GM12872 (cell line): ENCODE results near the gene SLC25A30.

ENCODE experiments used
- CTCF ChIP-seq: IDR thresholded peaks from 3 replicates; pipeline ENCODE4 v1.5.1; 2011; ENCODE audit warnings: low read depth, mild to moderate bottlenecking, low read length, moderate library complexity; ENCODE audit not compliant: insufficient read depth

SLC25A30 gene

GRCh38 chr13:45384474-45385174, 33.5 kb downstream of the SLC25A30 start:
- TF ChIP-seq CTCF: no peak

GRCh38 chr13:45381196-45381595, 37.0 kb downstream of the SLC25A30 start:
- TF ChIP-seq CTCF: no peak

- no peak for TF ChIP-seq CTCF
These were observed 43.3 kb downstream of the SLC25A30 start for GRCh38 chr13:45374917-45375316.

GRCh38 chr13:45373162-45373547, 45.0 kb downstream of the SLC25A30 start:
- no peak for TF ChIP-seq CTCF

GRCh38 chr13:45372189-45373161, 45.7 kb downstream of the SLC25A30 start:
- TF ChIP-seq CTCF: no peak

- peak; percentile 93 for TF ChIP-seq CTCF
These were observed 47.2 kb downstream of the SLC25A30 start for GRCh38 chr13:45370922-45371406.

GRCh38 chr13:45369116-45369515, 49.1 kb downstream of the SLC25A30 start:
- TF ChIP-seq CTCF: no peak
